HepG2 (cell line): Measurements from ENCODE around the gene CKMT1B. TPM values are rescaled to one million over a fixed set of nuclear protein-coding genes. Genes with fewer than 3 reads are reported as not detected.
"Not testable (repeated sequence)": the region's sequence is repeated elsewhere in the genome, so short reads cannot be mapped to it uniquely, and the experiment has no call there.

Source experiments
- ATAC-seq: fragments of 200-7000 bp; cut with Tn5 transposase; 3 replicates; pipeline ENCODE4 v1.9.1; 2020; ENCODE audit warnings: mild to moderate bottlenecking, moderate library complexity
- BruUV-seq: library from RNA; stranded (reverse); fragments of 400-500 nt; replicated peaks from 2 replicates; lab custom pipeline; 2021; lab: Mats Ljungman, UMichigan
- CTCF ChIA-PET: fragments of 300-600 bp; formaldehyde crosslinking; extraction: SDS; loops from one replicate; lab custom pipeline; 2021; ENCODE audit warnings: low total read pairs, inconsistent platforms, low intra/inter-chr PET ratio; lab: Yijun Ruan, JAX
- POLR2A ChIA-PET: fragments of 350-600 bp; sonication (Branson Sonifier 250); formaldehyde crosslinking; loops from one replicate; lab custom pipeline; 2020; ENCODE audit warnings: antibody characterized with exemption, inconsistent platforms; lab: Yijun Ruan, JAX
- DNase-seq: peaks from one replicate; pipeline ENCODE4 v3.0.0-alpha.2; 2015; ENCODE audit warnings: low spot score
- FAIRE-seq: peaks from 3 replicates; lab custom pipeline; 2011; peaks lifted over from hg19 to GRCh38; lab: Jason Lieb, UNC
- H2AFZ ChIP-seq: one replicate; pipeline ENCODE4 v1.6.1; 2011; ENCODE audit warnings: low read length, inconsistent platforms
- H3K27ac ChIP-seq: fragments of 300-600 bp; 3 replicates; pipeline ENCODE4 v1.8.0; 2011; ENCODE audit warnings: mixed run types, mild to moderate bottlenecking, mixed read lengths, low read length, inconsistent platforms; ENCODE audit not compliant: insufficient read depth; ENCODE audit errors: extremely low read length
- H3K27me3 ChIP-seq, 2 experiments: fragments of 200-600 bp in 1 of 2; 2 replicates in 1 of 2; 3 replicates in 1 of 2; pipeline versions ENCODE4 v1.6.0 to v1.8.0; 2011; ENCODE audit warnings: low read length in 2 of 2, mild to moderate bottlenecking in 2 of 2, moderate library complexity in 2 of 2, inconsistent platforms in 1 of 2; ENCODE audit not compliant: insufficient read depth in 2 of 2, control insufficient read depth in 1 of 2
- H3K36me3 ChIP-seq, 2 experiments: fragments of 200-600 bp in 1 of 2; replicated peaks in 1 of 2; 2 replicates in 1 of 2; 3 replicates in 1 of 2; pipeline versions ENCODE4 v1.5.1 to v1.8.0; 2011; ENCODE audit warnings: low read length in 2 of 2, inconsistent platforms in 1 of 2; ENCODE audit not compliant: insufficient read depth in 2 of 2, control insufficient read depth in 1 of 2
- H3K4me1 ChIP-seq: 2 replicates; pipeline ENCODE4 v1.5.1; 2012; ENCODE audit warnings: low read length, inconsistent platforms; ENCODE audit not compliant: insufficient read depth
- H3K4me2 ChIP-seq: 2 replicates; pipeline ENCODE4 v1.6.0; 2011; ENCODE audit warnings: low read depth, low read length, inconsistent platforms
- H3K4me3 ChIP-seq, 3 experiments: fragments of 200-600 bp in 1 of 3; sonication (generic), shearing (Covaris generic) in 1 of 3; replicated peaks in 1 of 3; 2 replicates each; pipeline ENCODE4 v1.5.1; 2011 to 2016; ENCODE audit warnings: low read length in 3 of 3, inconsistent platforms in 2 of 3, low read depth in 2 of 3, mild to moderate bottlenecking in 2 of 3, control low read depth in 1 of 3, mixed read lengths in 1 of 3; ENCODE audit not compliant: insufficient read depth in 1 of 3
- H3K79me2 ChIP-seq: one replicate; pipeline ENCODE4 v1.6.1; 2011; ENCODE audit warnings: low read length, inconsistent platforms; ENCODE audit not compliant: insufficient read depth
- H3K9ac ChIP-seq: 2 replicates; pipeline ENCODE4 v1.6.0; 2011; ENCODE audit warnings: mild to moderate bottlenecking, low read depth, low read length, inconsistent platforms; ENCODE audit not compliant: insufficient read depth
- H3K9me3 ChIP-seq: 2 replicates; pipeline ENCODE4 v1.5.1; 2012; ENCODE audit warnings: mild to moderate bottlenecking, low read length
- H4K20me1 ChIP-seq: 2 replicates; pipeline ENCODE4 v1.6.0; 2011; ENCODE audit warnings: inconsistent platforms, mild to moderate bottlenecking, low read length, moderate library complexity; ENCODE audit not compliant: insufficient read depth
- WGBS: methylation state at CpG from one replicate; pipeline ENCODE4 v1.1.6; 2017; ENCODE audit warnings: low lambda C conversion rate; 5-methylcytosine and 5-hydroxymethylcytosine counted together
- in situ Hi-C: cut with HindIII; loops from 2 replicates; pipeline ENCODE4 v1.10.0; 2017; ENCODE audit warnings: low pct_unique_long_range_greater_than_20kb; ENCODE audit not compliant: extremely low pct_ligation_motif_present
- intact Hi-C: fragments of 100-400 bp; cut with micrococcal nuclease; formaldehyde crosslinking; loops from one replicate; pipeline ENCODE4 v1.10.0; 2022; ENCODE audit not compliant: unreplicated experiment
- polyA plus RNA-seq, 8 experiments: library from polyadenylated mRNA; depleted of rRNA in 3 of 8; stranded (reverse) in 7 of 8; unstranded in 1 of 8; fragments of >200 nt; fragmentation: Illumina TruSeq in 4 of 8; extraction: Trizol in 4 of 8; gene quantifications; 2 replicates each; pipeline versions ENCODE4 v1.2.1 to v1.2.3, GENCODE V29; 2011 to 2016; ENCODE audit warnings: low read depth in 4 of 8, missing spikeins in 1 of 8, mixed read lengths in 1 of 8; ENCODE audit not compliant: insufficient read depth in 1 of 8
- total RNA-seq, 5 experiments: library from RNA; depleted of rRNA; stranded (reverse); fragments of >200 nt; fragmentation: Illumina TruSeq; extraction: Trizol; gene quantifications; 2 replicates each; pipeline ENCODE4 v1.2.3, GENCODE V29; 2016; ENCODE audit warnings: low read depth in 1 of 5

The CKMT1B gene
- total and polyA plus RNA-seq, 2 of the 13 experiments (the other 11 are each of a cell fraction or from before 2014, with no cell fraction given) = 0.17 to 0.58 TPM

DNA sequence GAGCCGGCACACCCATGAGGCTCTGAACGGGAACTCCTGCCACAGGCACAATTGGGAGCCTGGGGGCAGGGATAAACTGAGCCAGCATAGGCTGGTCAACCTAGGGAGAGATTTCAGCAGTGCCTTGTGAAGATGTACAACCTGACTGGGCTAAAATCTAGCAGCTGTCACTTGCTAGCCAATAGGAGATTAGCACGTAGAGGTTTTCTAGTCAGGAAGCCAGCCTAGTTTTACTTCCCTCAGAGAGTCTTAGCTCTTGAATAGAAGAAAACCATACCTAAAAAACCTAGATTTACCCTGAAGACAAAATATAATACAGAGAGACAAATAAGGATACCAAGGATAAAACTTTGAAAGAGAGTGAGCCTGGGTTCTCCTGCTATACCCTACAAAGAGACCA, 31.1 kb upstream of the CKMT1B start:
- H3K27me3 ChIP-seq, H4K20me1 ChIP-seq, ATAC-seq, DNase-seq, H3K27ac ChIP-seq, intact Hi-C loops, BruUV-seq, CTCF ChIA-PET, H3K36me3 ChIP-seq, in situ Hi-C loops, H3K79me2 ChIP-seq, H3K4me3 ChIP-seq, FAIRE-seq, H3K9me3 ChIP-seq, H3K4me1 ChIP-seq, POLR2A ChIA-PET, H3K4me2 ChIP-seq, H3K9ac ChIP-seq, H2AFZ ChIP-seq: not testable (repeated sequence)
- no CpG with 5 or more reads among the region's 3 CpGs for WGBS

- no CpG with 5 or more reads among the region's 8 CpGs for WGBS
- H3K9ac ChIP-seq, H3K27ac ChIP-seq, BruUV-seq, FAIRE-seq, POLR2A ChIA-PET, H3K4me3 ChIP-seq, H3K4me1 ChIP-seq, H2AFZ ChIP-seq, DNase-seq, H4K20me1 ChIP-seq, CTCF ChIA-PET, H3K4me2 ChIP-seq, intact Hi-C loops, H3K36me3 ChIP-seq, H3K27me3 ChIP-seq, in situ Hi-C loops, ATAC-seq, H3K9me3 ChIP-seq, H3K79me2 ChIP-seq: not testable (repeated sequence)
Measured at GRCh38 chr15:43563793-43564192, 30.0 kb upstream of the CKMT1B start.

DNA sequence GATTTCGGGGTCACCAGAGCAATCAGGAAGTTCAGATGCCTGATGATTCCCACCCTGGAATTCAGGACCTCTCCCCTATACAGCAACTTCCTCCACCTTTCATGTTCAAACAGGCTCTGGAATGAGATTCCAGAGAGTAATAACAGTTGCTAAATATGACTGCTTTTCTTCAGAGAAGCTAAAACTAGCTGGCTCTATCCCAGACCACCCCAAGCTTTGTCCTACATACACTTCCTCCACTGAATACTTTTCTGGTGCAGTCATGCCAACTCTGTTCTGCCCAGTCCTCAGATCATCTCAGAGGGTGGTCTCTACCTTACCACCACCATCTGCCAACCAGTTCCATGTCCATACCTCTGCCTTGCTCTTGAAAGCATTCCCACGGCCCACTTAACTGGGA, 27.2 kb upstream of the CKMT1B start:
- H4K20me1 ChIP-seq, H3K9me3 ChIP-seq, BruUV-seq, H3K4me2 ChIP-seq, H3K79me2 ChIP-seq, H2AFZ ChIP-seq, H3K9ac ChIP-seq, in situ Hi-C loops, CTCF ChIA-PET, H3K27me3 ChIP-seq, DNase-seq, H3K4me3 ChIP-seq, H3K4me1 ChIP-seq, FAIRE-seq, H3K36me3 ChIP-seq, ATAC-seq, POLR2A ChIA-PET, intact Hi-C loops, H3K27ac ChIP-seq: not testable (repeated sequence)
- no CpG with 5 or more reads among the region's 2 CpGs for WGBS

GRCh38 chr15:43574607-43575006, 19.2 kb upstream of the CKMT1B start:
- H3K9ac ChIP-seq, H3K9me3 ChIP-seq, intact Hi-C loops, H3K4me3 ChIP-seq, H3K27ac ChIP-seq, ATAC-seq, DNase-seq, H3K36me3 ChIP-seq, H3K79me2 ChIP-seq, CTCF ChIA-PET, H3K4me2 ChIP-seq, H3K4me1 ChIP-seq, POLR2A ChIA-PET, H2AFZ ChIP-seq, H4K20me1 ChIP-seq, FAIRE-seq, in situ Hi-C loops, H3K27me3 ChIP-seq, BruUV-seq: not testable (repeated sequence)
- WGBS = no CpG with 5 or more reads among the region's 1 CpG
